HG03175 (cell line): ENCODE results near the gene GLRB.
"Not testable (repeated sequence)": the region's sequence is repeated elsewhere in the genome, so short reads cannot be mapped to it uniquely, and the experiment has no call there.

Source experiments
- ATAC-seq: cut with Tn5 transposase; IDR thresholded peaks from one replicate; pipeline ENCODE4 v1.9.1; 2021; ENCODE audit warnings: mild to moderate bottlenecking, moderate library complexity; ENCODE audit not compliant: unreplicated experiment

GLRB gene

GRCh38 chr4:157075811-157076577 lies at the start of gene GLRB:
Gene GLRB (plus strand): TSS chr4:157076150. CDS start chr4:157078025, 1,875 bp downstream.
- ATAC-seq: no peak

GRCh38 chr4:157035471-157035870 lies 40.5 kb upstream of the GLRB start:
- ATAC-seq: no peak

- no peak for ATAC-seq
Observed at GRCh38 chr4:157040405-157040804, 35.5 kb upstream of the GLRB start.

GRCh38 chr4:157043131-157043530 lies 32.8 kb upstream of the GLRB start:
- no peak for ATAC-seq

- ATAC-seq: peak; percentile 77
Observed at GRCh38 chr4:157045507-157046127, 30.3 kb upstream of the GLRB start.

- ATAC-seq: no peak
Observed at GRCh38 chr4:157048248-157048647, 27.7 kb upstream of the GLRB start.

GRCh38 chr4:157050561-157050960 lies 25.4 kb upstream of the GLRB start:
- no peak for ATAC-seq

- ATAC-seq: no peak
Observed at GRCh38 chr4:157052429-157053040, 23.4 kb upstream of the GLRB start.

GRCh38 chr4:157057218-157057617 lies 18.7 kb upstream of the GLRB start:
- ATAC-seq: no peak

- ATAC-seq: not testable (repeated sequence)
Observed at GRCh38 chr4:157058899-157059298, 17.1 kb upstream of the GLRB start.

GRCh38 chr4:157072002-157072401 lies 3.9 kb upstream of the GLRB start:
- ATAC-seq: no peak

GRCh38 chr4:157075401-157075800 lies 549 bp upstream of the GLRB start:
- ATAC-seq: no peak

GRCh38 chr4:157076578-157076947 lies 613 bp downstream of the GLRB start:
- no peak for ATAC-seq

GRCh38 chr4:157079441-157079840 lies 3.5 kb downstream of the GLRB start:
- ATAC-seq: no peak

GRCh38 chr4:157080605-157081004 lies 4.7 kb downstream of the GLRB start:
- no peak for ATAC-seq

- no peak for ATAC-seq
Observed at GRCh38 chr4:157095716-157096115, 19.8 kb downstream of the GLRB start.

GRCh38 chr4:157096439-157096838 lies 20.5 kb downstream of the GLRB start:
- ATAC-seq: no peak

- no peak for ATAC-seq
Observed at GRCh38 chr4:157099506-157099905, 23.6 kb downstream of the GLRB start.

GRCh38 chr4:157104541-157104940 lies 28.6 kb downstream of the GLRB start:
- no peak for ATAC-seq

GRCh38 chr4:157114671-157115070 lies 38.7 kb downstream of the GLRB start:
- no peak for ATAC-seq

GRCh38 chr4:157115613-157116335 lies 39.8 kb downstream of the GLRB start:
- ATAC-seq: no peak
